Endothelial cell (in vitro differentiated cells): ENCODE data around the gene TRIM38. TPM values are rescaled to one million over a fixed set of nuclear protein-coding genes. Genes with fewer than 3 reads are reported as not detected.

Experiments
- DNase-seq: peaks from one replicate; pipeline ENCODE4 v3.0.0; 2021; ENCODE audit warnings: low spot score
- H3K27ac Mint-ChIP-seq: one replicate; pipeline ENCODE4 v1.8.0; 2021; ENCODE audit warnings: mixed read lengths, inconsistent platforms; ENCODE audit not compliant: unreplicated experiment
- H3K27me3 Mint-ChIP-seq: one replicate; pipeline ENCODE4 v1.8.0; 2021; ENCODE audit warnings: mild to moderate bottlenecking, moderate library complexity, mixed read lengths, inconsistent platforms; ENCODE audit not compliant: unreplicated experiment
- H3K36me3 Mint-ChIP-seq: one replicate; pipeline ENCODE4 v1.8.0; 2021; ENCODE audit warnings: mild to moderate bottlenecking, low read depth, mixed read lengths, inconsistent platforms; ENCODE audit not compliant: unreplicated experiment
- H3K4me1 Mint-ChIP-seq: one replicate; pipeline ENCODE4 v1.8.0; 2021; ENCODE audit warnings: mild to moderate bottlenecking, mixed read lengths, inconsistent platforms; ENCODE audit not compliant: unreplicated experiment
- H3K4me3 Mint-ChIP-seq: one replicate; pipeline ENCODE4 v1.8.0; 2021; ENCODE audit warnings: mild to moderate bottlenecking, mixed read lengths, inconsistent platforms; ENCODE audit not compliant: unreplicated experiment
- H3K9me3 Mint-ChIP-seq: one replicate; pipeline ENCODE4 v1.8.0; 2021; ENCODE audit warnings: mixed read lengths, inconsistent platforms; ENCODE audit not compliant: unreplicated experiment
- total RNA-seq: library from RNA; stranded (reverse); fragmentation: NEBNext Ultra II Directional; extraction: Animal tissue kit (Norgen Biotek cat#: 25700); gene quantifications from one replicate; pipeline ENCODE4 v1.2.1, GENCODE V29; 2021; ENCODE audit not compliant: unreplicated experiment
- TF ChIP-seq, protein P1 (sequence below): fragments of 200-600 bp; sonication (generic); IDR thresholded peaks from one replicate; pipeline ENCODE4 v1.5.0; 2021; ENCODE audit warnings: antibody characterized with exemption; ENCODE audit not compliant: unreplicated experiment

Gene TRIM38
- total RNA-seq, 1 donor from 2014 or later: 3.8 TPM

DNA sequence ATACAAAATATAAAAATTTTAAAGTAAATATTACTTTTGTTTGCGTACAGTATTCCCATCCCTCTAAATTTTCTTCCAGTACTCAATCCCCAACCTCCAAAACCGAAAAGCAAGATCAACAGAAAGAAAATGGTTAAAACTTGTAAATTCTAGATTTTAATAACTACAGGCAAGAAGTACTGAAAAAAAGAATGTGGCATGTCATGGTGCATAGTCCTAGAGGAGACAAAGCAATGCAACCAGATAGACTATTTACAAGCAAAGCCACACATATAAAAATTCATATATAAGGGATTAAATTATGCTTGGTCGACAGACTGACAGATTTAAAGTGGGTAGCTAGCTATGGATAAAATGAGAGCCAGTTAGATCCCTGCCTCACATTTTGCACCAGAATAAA, 68.1 kb downstream of the TRIM38 start:
- peaks cover 1% of the 10 kb centered on the region for H3K27me3 Mint-ChIP-seq
- no peak overlapping the region for H3K27ac Mint-ChIP-seq

DNA sequence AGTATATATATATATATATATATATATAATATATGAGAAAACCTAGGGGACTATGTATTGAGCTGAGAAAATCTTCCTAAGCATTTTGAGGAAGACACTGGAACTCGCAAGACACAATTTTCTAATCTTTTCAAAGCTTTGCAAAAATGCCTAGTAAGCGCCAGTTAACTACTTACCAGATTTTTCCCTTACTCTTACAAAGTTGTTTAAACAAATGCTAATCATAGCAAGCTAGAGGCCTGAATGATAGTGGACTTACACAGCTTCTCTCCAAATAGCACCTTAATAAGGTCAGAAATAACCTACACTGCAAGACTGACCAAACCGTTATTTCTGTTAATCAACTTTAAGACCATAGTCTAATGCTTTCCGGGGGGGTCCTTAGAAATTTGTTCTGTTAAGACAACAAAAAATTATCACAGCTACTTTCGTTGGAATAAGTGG, 68.6 kb downstream of the TRIM38 start:
- H3K4me1 Mint-ChIP-seq: peaks cover 30% of the 10 kb centered on the region

More for the DNA sequence above, 68.1 kb downstream of the TRIM38 start:
- TF ChIP-seq, protein P1, sequence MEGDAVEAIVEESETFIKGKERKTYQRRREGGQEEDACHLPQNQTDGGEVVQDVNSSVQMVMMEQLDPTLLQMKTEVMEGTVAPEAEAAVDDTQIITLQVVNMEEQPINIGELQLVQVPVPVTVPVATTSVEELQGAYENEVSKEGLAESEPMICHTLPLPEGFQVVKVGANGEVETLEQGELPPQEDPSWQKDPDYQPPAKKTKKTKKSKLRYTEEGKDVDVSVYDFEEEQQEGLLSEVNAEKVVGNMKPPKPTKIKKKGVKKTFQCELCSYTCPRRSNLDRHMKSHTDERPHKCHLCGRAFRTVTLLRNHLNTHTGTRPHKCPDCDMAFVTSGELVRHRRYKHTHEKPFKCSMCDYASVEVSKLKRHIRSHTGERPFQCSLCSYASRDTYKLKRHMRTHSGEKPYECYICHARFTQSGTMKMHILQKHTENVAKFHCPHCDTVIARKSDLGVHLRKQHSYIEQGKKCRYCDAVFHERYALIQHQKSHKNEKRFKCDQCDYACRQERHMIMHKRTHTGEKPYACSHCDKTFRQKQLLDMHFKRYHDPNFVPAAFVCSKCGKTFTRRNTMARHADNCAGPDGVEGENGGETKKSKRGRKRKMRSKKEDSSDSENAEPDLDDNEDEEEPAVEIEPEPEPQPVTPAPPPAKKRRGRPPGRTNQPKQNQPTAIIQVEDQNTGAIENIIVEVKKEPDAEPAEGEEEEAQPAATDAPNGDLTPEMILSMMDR: no peak
- Mint-ChIP-seq H3K9me3 (no peaks in the 10 kb centered on the region), H3K36me3 (no peaks in the 10 kb centered on the region), H3K4me3 (no peak overlapping the region), H3K4me1 (peaks cover 33% of the 10 kb centered on the region)
- DNase-seq: no peak

GRCh38 chr6:26031595-26032339, 69.2 kb downstream of the TRIM38 start:
- no peaks in the 10 kb centered on the region for H3K36me3 Mint-ChIP-seq
- peaks cover 30% of the 10 kb centered on the region for H3K4me1 Mint-ChIP-seq
- TF ChIP-seq, protein P1: no peak
- DNase-seq: peak; percentile 81
- peak overlapping the region; percentile 92 for H3K4me3 Mint-ChIP-seq
- peak overlapping the region; percentile 97 for H3K27ac Mint-ChIP-seq
- peaks cover 1% of the 10 kb centered on the region for H3K27me3 Mint-ChIP-seq
- no peaks in the 10 kb centered on the region for H3K9me3 Mint-ChIP-seq

More for the DNA sequence above, 68.6 kb downstream of the TRIM38 start:
- DNase-seq: no peak
- H3K36me3 Mint-ChIP-seq: no peaks in the 10 kb centered on the region
- H3K27me3 Mint-ChIP-seq: peaks cover 1% of the 10 kb centered on the region
- H3K4me3 Mint-ChIP-seq: peak overlapping the region; percentile 92
- H3K9me3 Mint-ChIP-seq: no peaks in the 10 kb centered on the region
- H3K27ac Mint-ChIP-seq: peak overlapping the region; percentile 97
- TF ChIP-seq, protein P1: no peak

DNA sequence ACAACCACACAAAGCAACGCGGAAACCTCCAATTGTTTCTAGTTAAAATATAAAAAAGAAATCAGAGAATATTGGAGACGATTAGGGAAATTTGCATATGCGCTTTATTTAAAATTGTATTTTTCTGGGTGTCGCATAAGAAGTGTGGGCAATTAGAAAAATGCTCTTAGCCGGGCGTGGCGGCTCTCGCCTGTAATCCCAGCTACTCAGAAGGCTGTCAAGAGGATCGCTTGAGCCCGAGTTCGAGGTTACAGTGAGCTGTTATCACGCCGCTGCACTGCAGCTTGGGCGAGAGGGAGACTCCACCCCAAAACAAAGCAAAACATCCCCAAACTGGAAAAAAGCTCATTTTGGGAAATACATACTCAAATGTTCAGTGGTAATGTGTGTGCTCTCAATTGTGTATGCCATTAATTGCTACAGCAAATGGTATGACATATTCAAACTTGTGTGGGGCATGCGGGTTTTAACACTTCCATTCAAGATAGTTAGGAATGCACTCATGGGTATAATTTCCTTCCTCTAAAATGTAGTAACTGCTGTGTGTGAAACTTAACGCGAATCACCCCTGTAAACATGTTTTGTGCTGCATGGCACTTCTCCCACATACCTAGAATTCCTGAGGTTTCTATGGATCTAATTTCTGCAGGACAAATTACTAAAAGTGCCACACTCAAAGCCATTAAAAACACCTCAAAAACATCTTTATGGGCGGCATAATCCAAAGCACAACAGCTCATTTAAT, 69.9 kb downstream of the TRIM38 start:
- peaks cover 30% of the 10 kb centered on the region for H3K4me1 Mint-ChIP-seq
- no peaks in the 10 kb centered on the region for H3K36me3 Mint-ChIP-seq
- H3K27ac Mint-ChIP-seq: peak overlapping the region; percentile 97

More for the DNA sequence above, 69.9 kb downstream of the TRIM38 start:
- no peaks in the 10 kb centered on the region for H3K9me3 Mint-ChIP-seq
- peak overlapping the region; percentile 92 for H3K4me3 Mint-ChIP-seq
- H3K27me3 Mint-ChIP-seq: peaks cover 1% of the 10 kb centered on the region
- no peak for DNase-seq
- TF ChIP-seq, protein P1: no peak
